Body of pancreas (tissue), 4 donors: ENCODE measurements around the gene STX8.

Experiments used
- CTCF ChIP-seq, 7 experiments: fragments of 450-650 bp in 4 of 7; fragments of 200-600 bp in 3 of 7; sonication (generic) in 3 of 7; IDR thresholded peaks; one replicate each; pipeline ENCODE4 v1.5.1; 2016 to 2019; ENCODE audit warnings: antibody characterized with exemption in 7 of 7
- POLR2A ChIP-seq, 3 donors: fragments of 450-650 bp; IDR thresholded peaks; one replicate each; pipeline ENCODE4 v1.6.1; 2016; ENCODE audit warnings: antibody characterized with exemption in 3 of 3, mild to moderate bottlenecking in 2 of 3

- TF ChIP-seq CTCF (IDR thresholded peaks at IDR 0.05) (no peak), POLR2A (IDR thresholded peaks at IDR 0.05) (no peak)
These were observed 319.3 kb downstream of the STX8 start for GRCh38 chr17:9256361-9256750.
